A673 (cell line): ENCODE measurements around the gene IQGAP1.

Experiments
- EZH2 ChIP-seq: fragments of 200-600 bp; sonication (generic); IDR thresholded peaks from 2 replicates; pipeline ENCODE4 v1.6.1; 2017; ENCODE audit warnings: borderline replicate concordance, low read depth, mild to moderate bottlenecking, mixed read lengths, antibody characterized with exemption, low read length; ENCODE audit not compliant: poor library complexity, severe bottlenecking
- TF ChIP-seq, protein P1 (sequence below): fragments of 300-800, 200-600 bp; sonication (generic); conservative IDR thresholded peaks from 2 replicates; pipeline ENCODE4 v1.5.1; 2017; ENCODE audit warnings: low read depth, mild to moderate bottlenecking, antibody characterized with exemption, low read length, moderate library complexity, mixed read lengths

DNA sequence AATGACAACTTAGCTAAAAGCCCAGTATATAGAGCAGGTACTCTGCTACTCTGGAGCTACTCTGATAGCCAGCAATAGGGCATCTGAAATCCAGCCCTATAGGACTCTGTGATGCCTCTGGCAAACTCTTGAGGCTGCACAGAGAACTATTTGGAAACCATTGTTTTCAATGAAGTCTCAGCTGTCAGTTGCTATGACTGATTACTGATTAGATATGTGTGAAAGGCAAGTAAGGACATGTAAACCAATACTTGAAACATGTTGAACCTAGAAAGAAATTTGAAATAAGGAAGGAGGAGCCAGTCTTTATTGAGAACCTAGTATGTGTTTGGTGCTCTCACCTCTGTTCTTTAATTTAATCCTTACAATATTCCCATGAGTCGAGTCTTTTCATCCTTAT, 101.5 kb downstream of the IQGAP1 start:
- TF ChIP-seq, protein P1, sequence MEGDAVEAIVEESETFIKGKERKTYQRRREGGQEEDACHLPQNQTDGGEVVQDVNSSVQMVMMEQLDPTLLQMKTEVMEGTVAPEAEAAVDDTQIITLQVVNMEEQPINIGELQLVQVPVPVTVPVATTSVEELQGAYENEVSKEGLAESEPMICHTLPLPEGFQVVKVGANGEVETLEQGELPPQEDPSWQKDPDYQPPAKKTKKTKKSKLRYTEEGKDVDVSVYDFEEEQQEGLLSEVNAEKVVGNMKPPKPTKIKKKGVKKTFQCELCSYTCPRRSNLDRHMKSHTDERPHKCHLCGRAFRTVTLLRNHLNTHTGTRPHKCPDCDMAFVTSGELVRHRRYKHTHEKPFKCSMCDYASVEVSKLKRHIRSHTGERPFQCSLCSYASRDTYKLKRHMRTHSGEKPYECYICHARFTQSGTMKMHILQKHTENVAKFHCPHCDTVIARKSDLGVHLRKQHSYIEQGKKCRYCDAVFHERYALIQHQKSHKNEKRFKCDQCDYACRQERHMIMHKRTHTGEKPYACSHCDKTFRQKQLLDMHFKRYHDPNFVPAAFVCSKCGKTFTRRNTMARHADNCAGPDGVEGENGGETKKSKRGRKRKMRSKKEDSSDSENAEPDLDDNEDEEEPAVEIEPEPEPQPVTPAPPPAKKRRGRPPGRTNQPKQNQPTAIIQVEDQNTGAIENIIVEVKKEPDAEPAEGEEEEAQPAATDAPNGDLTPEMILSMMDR, result no peak
- TF ChIP-seq EZH2, result no peak
